Fibroblast of lung (primary cell): ENCODE results near the gene NDOR1. TPM values are rescaled to one million over a fixed set of nuclear protein-coding genes. Genes with fewer than 3 reads are reported as not detected.

Experiments
- DNase-seq, 2 donors: peaks; one replicate each; pipeline versions ENCODE4 v3.0.0 to v3.0.0-alpha.2; 2010; ENCODE audit warnings: low read depth in 2 of 2
- H2AFZ ChIP-seq: 2 replicates; pipeline ENCODE4 v1.5.1; 2012; ENCODE audit warnings: low read length, control low read depth, inconsistent platforms
- H3K27ac ChIP-seq: 2 replicates; pipeline ENCODE4 v1.5.1; 2011; ENCODE audit warnings: low read length, control low read depth; ENCODE audit not compliant: insufficient read depth
- H3K27me3 ChIP-seq: 2 replicates; pipeline ENCODE4 v1.5.1; 2011; ENCODE audit warnings: mild to moderate bottlenecking, low read length; ENCODE audit not compliant: control insufficient read depth, insufficient read depth
- H3K36me3 ChIP-seq: 2 replicates; pipeline ENCODE4 v1.5.1; 2011; ENCODE audit warnings: low read length; ENCODE audit not compliant: control insufficient read depth, insufficient read depth
- H3K4me1 ChIP-seq: 2 replicates; pipeline ENCODE4 v1.5.1; 2011; ENCODE audit warnings: low read length; ENCODE audit not compliant: control insufficient read depth, insufficient read depth; ENCODE audit errors: extremely low read depth
- H3K4me2 ChIP-seq: 2 replicates; pipeline ENCODE4 v1.5.1; 2011; ENCODE audit warnings: low read length, control low read depth; ENCODE audit not compliant: insufficient read depth; ENCODE audit errors: extremely low read depth
- H3K4me3 ChIP-seq, 4 experiments: fragments of 200-600 bp in 1 of 4; sonication (generic) in 1 of 4; replicated peaks in 1 of 4; 2 replicates each; pipeline ENCODE4 v1.5.1; 2011 to 2016; ENCODE audit warnings: low read length in 4 of 4, low read depth in 3 of 4, mild to moderate bottlenecking in 3 of 4, control low read depth in 2 of 4, inconsistent platforms in 1 of 4, mixed read lengths in 1 of 4; ENCODE audit not compliant: insufficient read depth in 1 of 4; ENCODE audit errors: control extremely low read depth in 1 of 4
- H3K79me2 ChIP-seq: 2 replicates; pipeline ENCODE4 v1.5.1; 2012; ENCODE audit warnings: mild to moderate bottlenecking, low read length, inconsistent platforms; ENCODE audit not compliant: control insufficient read depth, insufficient read depth
- H3K9ac ChIP-seq: 2 replicates; pipeline ENCODE4 v1.5.1; 2011; ENCODE audit warnings: mild to moderate bottlenecking, low read length, control low read depth; ENCODE audit not compliant: insufficient read depth
- H3K9me3 ChIP-seq: 2 replicates; pipeline ENCODE4 v1.5.1; 2012; ENCODE audit warnings: low read depth, low read length; ENCODE audit not compliant: control insufficient read depth, insufficient read depth
- H4K20me1 ChIP-seq: 2 replicates; pipeline ENCODE4 v1.5.1; 2011; ENCODE audit warnings: low read length; ENCODE audit not compliant: control insufficient read depth, insufficient read depth; ENCODE audit errors: extremely low read depth
- CTCF ChIP-seq, 2 donors: IDR thresholded peaks in 1 of 2; conservative IDR thresholded peaks in 1 of 2; 1 replicate in 1 of 2; 2 replicates in 1 of 2; pipeline ENCODE4 v1.5.1; 2011 to 2012; ENCODE audit warnings: low read length in 2 of 2, control low read depth in 1 of 2, inconsistent platforms in 1 of 2, low read depth in 1 of 2, mild to moderate bottlenecking in 1 of 2
- EZH2 ChIP-seq: IDR thresholded peaks from 2 replicates; pipeline ENCODE4 v1.5.1; 2012; ENCODE audit warnings: low read length, control low read depth, mild to moderate bottlenecking; ENCODE audit errors: missing control alignments
- polyA plus RNA-seq, 2 donors: library from polyadenylated mRNA; depleted of rRNA in 1 of 2; stranded (reverse) in 1 of 2; unstranded in 1 of 2; fragments of >200 nt; gene quantifications; 2 replicates each; pipeline ENCODE4 v1.2.1, GENCODE V29; 2011 to 2012; ENCODE audit warnings: missing spikeins in 1 of 2
- total RNA-seq: library from RNA; depleted of rRNA; stranded (reverse); fragments of >200 nt; gene quantifications from 2 replicates; pipeline ENCODE4 v1.2.1, GENCODE V29; 2014

The NDOR1 gene
- total and polyA plus RNA-seq, 2 donors (not counting 1 experiment from before 2014, with no cell fraction given): 2.4 to 3.1 TPM

DNA sequence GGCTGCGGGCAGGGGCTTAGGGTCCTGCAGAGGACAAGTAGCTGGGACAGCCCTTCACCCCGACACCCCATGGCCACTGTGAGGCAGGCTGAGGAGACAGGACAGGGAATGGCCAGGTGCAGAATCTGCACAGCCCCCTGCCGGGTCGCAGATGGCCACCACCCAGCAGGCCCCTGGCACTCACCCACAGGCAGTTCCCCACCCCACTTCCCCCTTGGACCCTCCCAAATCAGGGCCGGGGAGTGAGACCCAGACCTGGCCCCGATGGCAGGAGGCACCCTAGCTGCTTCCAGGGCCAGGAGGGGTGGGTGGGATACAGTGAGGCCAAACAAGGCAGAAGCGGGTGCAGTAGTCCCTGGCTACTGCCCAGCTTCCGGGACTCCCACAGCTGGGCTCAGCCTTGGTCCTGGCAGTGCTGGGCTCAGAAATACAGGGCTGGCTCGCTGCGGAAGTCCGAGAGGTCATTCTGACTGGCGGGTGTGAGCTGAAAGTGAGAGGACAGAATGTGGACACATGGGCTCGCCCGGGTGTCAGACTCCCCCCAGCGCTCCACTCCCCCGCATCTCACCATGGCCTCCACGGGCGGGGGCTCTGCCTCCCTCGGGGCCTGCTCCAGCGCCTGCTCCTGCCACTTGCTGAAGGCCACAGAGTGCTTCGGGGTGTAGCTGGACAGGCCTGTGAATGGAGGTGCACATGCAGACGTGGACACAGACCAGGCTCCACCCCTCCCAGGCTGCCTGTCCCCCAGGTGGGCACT is 13.6 kb upstream of the NDOR1 start:
- peaks cover 15% of the 10 kb centered on the region for H3K36me3 ChIP-seq
- H3K79me2 ChIP-seq: peaks cover 36% of the 10 kb centered on the region
- H3K27me3 ChIP-seq: no peaks in the 10 kb centered on the region
- H3K9ac ChIP-seq: no peak overlapping the region
- no peaks in the 10 kb centered on the region for H3K9me3 ChIP-seq
- no peak overlapping the region for H3K4me3 ChIP-seq
- DNase-seq: no peak
- no peak overlapping the region for H3K4me2 ChIP-seq
- H4K20me1 ChIP-seq: no peaks in the 10 kb centered on the region
- no peak overlapping the region for H3K27ac ChIP-seq
- no peak for TF ChIP-seq EZH2
- no peak for TF ChIP-seq CTCF (conservative IDR thresholded peaks at IDR 0.05 in 1 of 2, IDR thresholded peaks at IDR 0.05 in 1 of 2; ENCODE audit: low read depth in 1 of 2, low read length in 2 of 2)
- H2AFZ ChIP-seq: no peak overlapping the region
- peaks cover 17% of the 10 kb centered on the region for H3K4me1 ChIP-seq

DNA sequence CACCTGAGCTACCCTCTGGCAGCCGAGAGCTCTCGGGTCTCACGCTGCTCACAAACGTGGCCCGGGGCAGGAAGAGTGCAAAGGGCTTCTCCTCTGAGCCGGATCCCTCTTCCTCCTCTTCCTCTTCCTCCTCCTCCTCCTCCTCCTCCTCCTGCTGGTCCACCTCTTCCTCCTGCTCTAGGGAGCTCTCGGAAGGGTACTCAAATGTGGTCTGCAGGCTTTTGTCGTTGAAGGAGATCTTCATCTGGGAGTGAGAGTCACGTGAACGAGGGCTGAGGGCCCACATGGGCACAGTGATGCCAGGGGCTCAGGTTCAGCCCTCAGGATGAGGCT is 13.1 kb upstream of the NDOR1 start:
- Histone ChIP-seq H4K20me1 (no peaks in the 10 kb centered on the region), H3K27ac (no peak overlapping the region), H3K79me2 (peaks cover 30% of the 10 kb centered on the region), H3K27me3 (no peaks in the 10 kb centered on the region), H2AFZ (no peak overlapping the region), H3K36me3 (peaks cover 15% of the 10 kb centered on the region), H3K4me2 (no peak overlapping the region), H3K4me3 (no peak overlapping the region), H3K9me3 (no peaks in the 10 kb centered on the region), H3K9ac (no peak overlapping the region), H3K4me1 (peaks cover 12% of the 10 kb centered on the region)
- no peak for DNase-seq
- TF ChIP-seq EZH2 (no peak), CTCF (conservative IDR thresholded peaks at IDR 0.05 in 1 of 2, IDR thresholded peaks at IDR 0.05 in 1 of 2; ENCODE audit: low read depth in 1 of 2, low read length in 2 of 2) (no peak)

DNA sequence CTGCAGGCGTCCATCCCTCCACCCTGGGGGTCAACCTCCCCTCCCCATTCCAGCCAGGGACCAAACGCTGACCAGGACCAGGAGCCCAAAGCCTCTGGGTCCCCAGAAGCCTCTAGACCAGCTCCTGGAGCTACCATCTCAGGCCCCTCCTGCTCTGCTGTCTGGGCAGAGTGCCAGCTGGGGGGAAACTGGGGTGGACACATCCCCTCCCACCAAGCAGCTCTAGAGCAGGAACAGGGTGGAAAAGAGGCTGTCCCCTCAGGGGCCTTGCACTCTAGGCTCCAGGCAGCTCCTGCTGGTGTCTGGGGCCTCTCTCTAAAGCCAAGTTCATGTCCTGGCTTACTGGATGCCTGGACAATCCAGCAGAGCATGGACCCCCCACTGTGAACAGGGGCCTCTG is 12.6 kb upstream of the NDOR1 start:
- no peak for TF ChIP-seq EZH2
- no peak for TF ChIP-seq CTCF (conservative IDR thresholded peaks at IDR 0.05 in 1 of 2, IDR thresholded peaks at IDR 0.05 in 1 of 2; ENCODE audit: low read depth in 1 of 2, low read length in 2 of 2)
- H4K20me1 ChIP-seq: no peaks in the 10 kb centered on the region
- no peak overlapping the region for H3K4me2 ChIP-seq
- H3K4me1 ChIP-seq: peaks cover 8% of the 10 kb centered on the region
- no peak for DNase-seq
- no peak overlapping the region for H3K9ac ChIP-seq
- H3K27ac ChIP-seq: no peak overlapping the region
- no peaks in the 10 kb centered on the region for H3K9me3 ChIP-seq
- peaks cover 15% of the 10 kb centered on the region for H3K36me3 ChIP-seq
- peaks cover 26% of the 10 kb centered on the region for H3K79me2 ChIP-seq
- H2AFZ ChIP-seq: no peak overlapping the region
- no peaks in the 10 kb centered on the region for H3K27me3 ChIP-seq
- no peak overlapping the region for H3K4me3 ChIP-seq
